HT-29 (cell line): ENCODE data around the gene ANKRD50. TPM values are rescaled to one million over a fixed set of nuclear protein-coding genes. Genes with fewer than 3 reads are reported as not detected.

Experiments used
- DNase-seq: peaks from one replicate; pipeline ENCODE4 v3.0.0-alpha.2; 2015; ENCODE audit warnings: low spot score
- total RNA-seq: library from RNA; depleted of rRNA; stranded (reverse); fragments of >200 nt; shearing (Covaris generic); gene quantifications from 2 replicates; pipeline ENCODE4 v1.2.3, GENCODE V29; 2014

ANKRD50 gene
- total RNA-seq, 1 experiment from 2014 or later: 8.6 TPM

GRCh38 chr4:124637321-124637720 is 75.2 kb downstream of the ANKRD50 start:
- DNase-seq: no peak

- no peak for DNase-seq
Observed at GRCh38 chr4:124636788-124637187, 75.7 kb downstream of the ANKRD50 start.

- no peak for DNase-seq
Observed at GRCh38 chr4:124635331-124635730, 77.2 kb downstream of the ANKRD50 start.

GRCh38 chr4:124633285-124633941 is 79.1 kb downstream of the ANKRD50 start:
- no peak for DNase-seq

GRCh38 chr4:124632439-124632838 is 80.1 kb downstream of the ANKRD50 start:
- DNase-seq: no peak

GRCh38 chr4:124631760-124632159 is 80.8 kb downstream of the ANKRD50 start:
- peak; percentile 87 for DNase-seq

GRCh38 chr4:124629681-124630080 is 82.9 kb downstream of the ANKRD50 start:
- no peak for DNase-seq
